Sigmoid colon (tissue), 7 donors: ENCODE results near the gene PPARA. TPM values are rescaled to one million over a fixed set of nuclear protein-coding genes. Genes with fewer than 3 reads are reported as not detected.

ENCODE experiments used
- DNase-seq: peaks from one replicate; pipeline ENCODE4 v3.0.0-alpha.2; 2019
- H3K27ac ChIP-seq, 4 donors: fragments of 200-600 bp; sonication (generic); one replicate each; pipeline ENCODE4 v1.5.1; 2016 to 2019; ENCODE audit warnings: mild to moderate bottlenecking in 1 of 4
- H3K27me3 ChIP-seq, 3 donors: fragments of 200-600 bp; sonication (generic); one replicate each; pipeline ENCODE4 v1.5.1; 2019; ENCODE audit warnings: mild to moderate bottlenecking in 1 of 3
- H3K36me3 ChIP-seq, 4 donors: fragments of 200-600 bp; sonication (generic); one replicate each; pipeline ENCODE4 v1.5.1; 2016 to 2019
- H3K4me1 ChIP-seq, 4 donors: fragments of 200-600 bp; sonication (generic); one replicate each; pipeline ENCODE4 v1.5.1; 2017 to 2019
- H3K4me3 ChIP-seq, 4 donors: fragments of 200-600 bp; sonication (generic); one replicate each; pipeline ENCODE4 v1.5.1; 2017 to 2019; ENCODE audit warnings: mild to moderate bottlenecking in 2 of 4, moderate library complexity in 1 of 4
- H3K9me3 ChIP-seq, 4 donors: fragments of 200-600 bp in 3 of 4; sonication (generic) in 3 of 4; one replicate each; pipeline versions ENCODE4 v1.5.1 to v1.6.1; 2013 to 2019
- CTCF ChIP-seq, 4 experiments: fragments of 450-650 bp in 3 of 4; fragments of 200-600 bp in 1 of 4; IDR thresholded peaks; one replicate each; pipeline ENCODE4 v1.5.1; 2016 to 2019; ENCODE audit warnings: antibody characterized with exemption in 4 of 4, mild to moderate bottlenecking in 3 of 4, moderate library complexity in 2 of 4
- EP300 ChIP-seq, 4 donors: sonication (generic); formaldehyde crosslinking; IDR thresholded peaks; one replicate each; pipeline ENCODE4 v1.6.1; 2017; ENCODE audit warnings: antibody characterized with exemption in 4 of 4
- POLR2A ChIP-seq, 2 donors: fragments of 450-650 bp; IDR thresholded peaks; one replicate each; pipeline ENCODE4 v1.6.1; 2016; ENCODE audit warnings: antibody characterized with exemption in 2 of 2, mild to moderate bottlenecking in 2 of 2, moderate library complexity in 2 of 2
- POLR2AphosphoS5 ChIP-seq, 4 donors: sonication (generic); formaldehyde crosslinking; IDR thresholded peaks; one replicate each; pipeline ENCODE4 v1.6.1; 2017; ENCODE audit warnings: antibody characterized with exemption in 4 of 4
- WGBS, 2 donors: extraction: QIAGEN DNeasy Blood & Tissue Kit; methylation state at CpG; one replicate each; pipeline ENCODE4 v1.1.7; 2013; 5-methylcytosine and 5-hydroxymethylcytosine counted together
- intact Hi-C: fragments of 100-400 bp; cut with DNase I; formaldehyde crosslinking; loops from one replicate; pipeline ENCODE4 v1.15.1; 2023
- polyA plus RNA-seq, 3 donors: library from polyadenylated mRNA; stranded (reverse); fragments of 200-250 nt; gene quantifications; one replicate each; pipeline ENCODE4 v1.2.3, GENCODE V29; 2013
- total RNA-seq, 4 donors: library from RNA; depleted of rRNA; stranded (reverse); fragments of >200 nt; gene quantifications; one replicate each; pipeline ENCODE4 v1.1.0, GENCODE V29; 2016
- donor health status: healthy with polysubstance abuse.
- donor health status: Bipolar disorder and iron deficiency.
- donor health status: healthy.

The PPARA gene
- total and polyA plus RNA-seq, 7 donors: 7.8 to 22.7 (median 20.1) TPM

- Histone ChIP-seq H3K9me3 (no peaks in the 10 kb centered on the region), H3K36me3 (peaks cover 54 to 96% (median 64%) of the 10 kb centered on the region in 4 donors), H3K27ac (no peak overlapping the region), H3K27me3 (no peaks in the 10 kb centered on the region), H3K4me1 (no peaks in the 10 kb centered on the region), H3K4me3 (no peak overlapping the region)
- no peak for DNase-seq
- intact Hi-C loops: no loop called here
- TF ChIP-seq EP300 (IDR thresholded peaks at IDR 0.05) (no peak), CTCF (IDR thresholded peaks at IDR 0.05) (no peak), POLR2A (IDR thresholded peaks at IDR 0.05) (no peak), POLR2AphosphoS5 (IDR thresholded peaks at IDR 0.05) (no peak)
- 96 to 97% methylated on average over 12 of the region's 12 CpGs for WGBS, 2 donors
These were observed 129.9 kb downstream of the PPARA start for GRCh38 chr22:46280063-46280817.

DNA sequence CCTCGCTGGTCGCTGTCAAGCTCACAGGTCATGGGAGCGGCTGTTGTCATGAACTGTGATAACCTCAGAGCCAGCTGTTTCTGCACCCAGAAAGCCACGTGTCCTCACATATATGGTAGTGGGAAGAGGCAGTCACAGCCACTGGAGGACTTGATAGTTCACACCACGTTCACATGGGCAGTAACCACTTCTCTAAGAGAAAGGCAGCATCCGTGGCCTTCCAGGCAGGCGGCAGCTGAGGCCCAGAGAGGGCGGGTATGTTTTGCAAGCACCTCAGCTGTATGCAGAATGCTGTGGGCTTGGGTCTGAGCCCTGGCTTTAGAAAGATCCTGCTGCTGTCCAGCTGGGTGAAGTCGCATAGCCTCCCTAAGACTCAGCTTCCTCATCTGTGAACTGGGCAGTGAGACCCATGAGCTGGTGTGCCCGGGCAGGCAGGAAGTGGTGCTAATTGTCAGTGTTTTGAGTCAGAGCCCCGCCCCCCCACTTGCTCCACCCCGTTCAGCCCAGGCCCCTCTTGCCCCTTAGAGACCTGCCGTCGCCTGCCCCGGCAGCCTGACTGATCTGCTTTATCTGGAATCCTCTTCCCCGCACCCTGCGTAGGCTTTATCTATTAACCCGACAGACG lies 130.8 kb downstream of the PPARA start:
- Histone ChIP-seq H3K9me3 (no peaks in the 10 kb centered on the region), H3K4me1 (no peaks in the 10 kb centered on the region), H3K36me3 (peaks cover 50 to 96% (median 64%) of the 10 kb centered on the region in 4 donors), H3K27me3 (no peaks in the 10 kb centered on the region), H3K4me3 (no peak overlapping the region), H3K27ac (no peak overlapping the region)
- DNase-seq: peak; percentile 53
- intact Hi-C loops: no loop called here
- WGBS, 2 donors: 84 to 86% methylated on average over 19 of the region's 19 CpGs
- TF ChIP-seq CTCF (IDR thresholded peaks at IDR 0.05) (no peak), POLR2A (IDR thresholded peaks at IDR 0.05) (no peak), POLR2AphosphoS5 (IDR thresholded peaks at IDR 0.05) (no peak), EP300 (IDR thresholded peaks at IDR 0.05) (no peak)

GRCh38 chr22:46281866-46282678 lies 131.7 kb downstream of the PPARA start:
- peak; percentile 54 for DNase-seq
- Histone ChIP-seq H3K4me1 (no peaks in the 10 kb centered on the region), H3K36me3 (peaks cover 50 to 99% (median 63%) of the 10 kb centered on the region in 4 donors), H3K9me3 (no peaks in the 10 kb centered on the region), H3K27me3 (no peaks in the 10 kb centered on the region), H3K4me3 (no peak overlapping the region), H3K27ac (no peak overlapping the region)
- TF ChIP-seq POLR2A (IDR thresholded peaks at IDR 0.05): no peak
- no peak for TF ChIP-seq CTCF (IDR thresholded peaks at IDR 0.05)
- no peak for TF ChIP-seq EP300 (IDR thresholded peaks at IDR 0.05)
- TF ChIP-seq POLR2AphosphoS5 (IDR thresholded peaks at IDR 0.05): no peak
- intact Hi-C loops: no loop called here
- WGBS, 2 donors: 96 to 97% methylated on average over 13 of the region's 13 CpGs

- DNase-seq: no peak
- no peak for TF ChIP-seq EP300 (IDR thresholded peaks at IDR 0.05)
- no peak for TF ChIP-seq POLR2A (IDR thresholded peaks at IDR 0.05)
- TF ChIP-seq POLR2AphosphoS5 (IDR thresholded peaks at IDR 0.05): no peak
- no peak for TF ChIP-seq CTCF (IDR thresholded peaks at IDR 0.05)
- Histone ChIP-seq H3K4me3 (no peak overlapping the region), H3K36me3 (peaks cover 30 to 90% (median 41%) of the 10 kb centered on the region in 4 donors), H3K9me3 (no peaks in the 10 kb centered on the region), H3K4me1 (no peaks in the 10 kb centered on the region), H3K27ac (no peak overlapping the region), H3K27me3 (no peaks in the 10 kb centered on the region)
- WGBS, 2 donors: 94 to 96% methylated on average over 3 of the region's 3 CpGs
- intact Hi-C loops: no loop called here
These were observed 135.7 kb downstream of the PPARA start for GRCh38 chr22:46286006-46286405.
